HCT116 (cell line): ENCODE results near the gene C2orf81. TPM values are rescaled to one million over a fixed set of nuclear protein-coding genes. Genes with fewer than 3 reads are reported as not detected.
"Not testable (repeated sequence)": the region's sequence is repeated elsewhere in the genome, so short reads cannot be mapped to it uniquely, and the experiment has no call there.

Source experiments
- ATAC-seq: fragments of 200-7000 bp; cut with Tn5 transposase; 2 replicates; pipeline ENCODE4 v1.9.1; 2020; ENCODE audit warnings: mild to moderate bottlenecking, moderate library complexity
- BruUV-seq: library from RNA; stranded (reverse); fragments of 400-500 nt; replicated peaks from 2 replicates; lab custom pipeline; 2021; lab: Mats Ljungman, UMichigan
- CTCF ChIA-PET: fragments of 300-600 bp; sonication (Branson Sonifier 250); formaldehyde crosslinking; loops from one replicate; lab custom pipeline; 2021; ENCODE audit warnings: antibody characterized with exemption; lab: Charles Lee
- POLR2A ChIA-PET: fragments of 300-600, 350-600 bp; sonication (Branson Sonifier 250); formaldehyde crosslinking; loops from one replicate; lab custom pipeline; 2021; ENCODE audit warnings: antibody characterized with exemption; lab: Charles Lee
- RAD21 ChIA-PET, 2 experiments: fragments of 300-600 bp; sonication (Branson Sonifier 250); formaldehyde crosslinking; loops; one replicate each; lab custom pipeline; 2023; ENCODE audit warnings: low total read pairs in 2 of 2; ENCODE audit not compliant: uncharacterized antibody in 2 of 2, unreplicated experiment in 2 of 2, low non-redundant PET in 1 of 2; lab: Charles Lee
- DNase-seq: peaks from one replicate; pipeline ENCODE4 v3.0.0-alpha.2; 2010; ENCODE audit warnings: low read depth, low spot score
- H2AFZ ChIP-seq: fragments of 200-600 bp; shearing (Covaris generic), sonication (generic); 2 replicates; pipeline ENCODE4 v1.6.1; 2017; ENCODE audit warnings: low read depth, mixed run types, mixed read lengths, antibody characterized with exemption, low read length; ENCODE audit not compliant: poor library complexity, severe bottlenecking
- H3K27ac ChIP-seq: 2 replicates; pipeline ENCODE4 v1.5.1; 2012; ENCODE audit warnings: low read depth, low read length
- H3K27me3 ChIP-seq: fragments of 200-600 bp; sonication (generic); 2 replicates; pipeline ENCODE4 v1.6.1; 2016; ENCODE audit warnings: mixed run types, low read length, mixed read lengths; ENCODE audit not compliant: insufficient read depth
- H3K36me3 ChIP-seq, 2 experiments: fragments of 200-500 bp in 1 of 2; fragments of 200-600 bp in 1 of 2; sonication (Bioruptor generic) in 1 of 2; sonication (generic) in 1 of 2; 2 replicates each; pipeline versions ENCODE4 v1.5.1 to v1.6.1; 2014 to 2016; ENCODE audit warnings: low read length in 2 of 2, inconsistent platforms in 1 of 2, mixed read lengths in 1 of 2, mixed run types in 1 of 2; ENCODE audit not compliant: insufficient read depth in 2 of 2, control insufficient read depth in 1 of 2
- H3K4me1 ChIP-seq, 2 experiments: fragments of 200-600 bp in 1 of 2; sonication (generic) in 1 of 2; 2 replicates each; pipeline versions ENCODE4 v1.5.1 to v1.6.1; 2012 to 2017; ENCODE audit warnings: low read length in 2 of 2, inconsistent platforms in 1 of 2, mild to moderate bottlenecking in 1 of 2, mixed read lengths in 1 of 2, mixed run types in 1 of 2, moderate library complexity in 1 of 2; ENCODE audit not compliant: insufficient read depth in 2 of 2, control insufficient read depth in 1 of 2
- H3K4me2 ChIP-seq: fragments of 200-600 bp; sonication (generic); 2 replicates; pipeline ENCODE4 v1.6.1; 2017; ENCODE audit warnings: mixed run types, low read length, mixed read lengths
- H3K4me3 ChIP-seq, 2 experiments: fragments of 200-600 bp in 1 of 2; sonication (generic) in 1 of 2; replicated peaks in 1 of 2; 2 replicates each; pipeline ENCODE4 v1.5.1; 2011 to 2016; ENCODE audit warnings: low read length in 2 of 2, control low read depth in 1 of 2, low read depth in 1 of 2, mild to moderate bottlenecking in 1 of 2, mixed read lengths in 1 of 2, mixed run types in 1 of 2
- H3K79me2 ChIP-seq: fragments of 200-600 bp; sonication (generic); 2 replicates; pipeline ENCODE4 v1.6.1; 2017; ENCODE audit warnings: mild to moderate bottlenecking, mixed run types, low read length, moderate library complexity, mixed read lengths; ENCODE audit not compliant: insufficient read depth
- H3K9ac ChIP-seq: fragments of 200-600 bp; sonication (generic); 2 replicates; pipeline ENCODE4 v1.6.1; 2016; ENCODE audit warnings: low read length, mixed read lengths
- H3K9me2 ChIP-seq: fragments of 200-600 bp; sonication (generic), shearing (Covaris generic); 2 replicates; pipeline ENCODE4 v1.6.1; 2017; ENCODE audit warnings: mixed run types, mild to moderate bottlenecking, moderate library complexity; ENCODE audit not compliant: insufficient read depth
- H3K9me3 ChIP-seq, 2 experiments: fragments of 200-500 bp in 1 of 2; fragments of 200-600 bp in 1 of 2; sonication (Bioruptor generic) in 1 of 2; sonication (generic) in 1 of 2; 2 replicates each; pipeline ENCODE4 v1.6.1; 2014 to 2017; ENCODE audit warnings: low read length in 2 of 2, mixed read lengths in 2 of 2, inconsistent platforms in 1 of 2, low read depth in 1 of 2, mild to moderate bottlenecking in 1 of 2, mixed run types in 1 of 2, moderate library complexity in 1 of 2; ENCODE audit not compliant: control insufficient read depth in 1 of 2, insufficient read depth in 1 of 2
- H4K20me1 ChIP-seq: fragments of 200-600 bp; sonication (generic), shearing (Covaris generic); 2 replicates; pipeline ENCODE4 v1.6.1; 2017; ENCODE audit warnings: mixed run types, mild to moderate bottlenecking, moderate library complexity; ENCODE audit not compliant: insufficient read depth
- POLR2A ChIP-seq: IDR thresholded peaks from 2 replicates; pipeline ENCODE4 v1.7.0; 2011; ENCODE audit warnings: borderline replicate concordance; ENCODE audit not compliant: insufficient read depth, insufficient read length; ENCODE audit errors: extremely low read depth
- RAD21 ChIP-seq: IDR thresholded peaks from 2 replicates; pipeline ENCODE4 v1.6.1; 2012; ENCODE audit warnings: low read depth, mild to moderate bottlenecking
- TCF7L2 ChIP-seq: IDR thresholded peaks from 2 replicates; pipeline ENCODE4 v1.7.0; 2011; ENCODE audit warnings: borderline replicate concordance, inconsistent platforms; ENCODE audit not compliant: insufficient read depth, insufficient read length; ENCODE audit errors: extremely low read depth
- intact Hi-C: fragments of 100-400 bp; cut with micrococcal nuclease; formaldehyde crosslinking; loops from 2 replicates; pipeline ENCODE4 v1.10.0; 2022
- total RNA-seq: library from RNA; stranded (reverse); gene quantifications from one replicate; pipeline ENCODE4 v1.2.1, GENCODE V29; 2021; ENCODE audit not compliant: unreplicated experiment

Gene C2orf81
- total RNA-seq, 1 experiment from 2014 or later: 6.5 TPM

- H3K9ac ChIP-seq: 0 out of 2 replicates have a peak overlapping the region, but pooled peaks have one; percentile 82
- H3K27ac ChIP-seq, H3K9me3 ChIP-seq, H3K27me3 ChIP-seq, ATAC-seq, DNase-seq, H4K20me1 ChIP-seq, RAD21 ChIA-PET, BruUV-seq, H3K9me2 ChIP-seq, CTCF ChIA-PET: not testable (repeated sequence)
- H3K79me2 ChIP-seq: peaks cover 24% of the 10 kb centered on the region
- H3K4me2 ChIP-seq: peak overlapping the region; percentile 98
- H3K4me1 ChIP-seq: peaks cover 12 to 42% of the 10 kb centered on the region in 2 experiments
- H3K4me3 ChIP-seq: peak overlapping the region; percentile 70 to 98
- intact Hi-C loops: loop anchor here (10.0 kb wide), 1 partner anchor 1225 kb away; the partner anchor contains the start of genes CCT7 and PRADC1
- POLR2A ChIA-PET: interaction anchor here (1.6 to 2.0 kb wide), 3 partner anchors 9 to 19 kb away, joined by 4 to 21 read pairs (median 8); partner anchors contain the start of gene MRPL53
- peaks cover 6 to 19% of the 10 kb centered on the region in 2 experiments; a peak in 2 of 4 replicates for H3K36me3 ChIP-seq
- TF ChIP-seq POLR2A: peak; percentile 9
- TF ChIP-seq, all 23 proteins: peak for 1; not testable (repeated sequence) for 22
- not testable (repeated sequence) for H2AFZ ChIP-seq
These were observed 38.2 kb upstream of the C2orf81 start for GRCh38 chr2:74459503-74460118.

DNA sequence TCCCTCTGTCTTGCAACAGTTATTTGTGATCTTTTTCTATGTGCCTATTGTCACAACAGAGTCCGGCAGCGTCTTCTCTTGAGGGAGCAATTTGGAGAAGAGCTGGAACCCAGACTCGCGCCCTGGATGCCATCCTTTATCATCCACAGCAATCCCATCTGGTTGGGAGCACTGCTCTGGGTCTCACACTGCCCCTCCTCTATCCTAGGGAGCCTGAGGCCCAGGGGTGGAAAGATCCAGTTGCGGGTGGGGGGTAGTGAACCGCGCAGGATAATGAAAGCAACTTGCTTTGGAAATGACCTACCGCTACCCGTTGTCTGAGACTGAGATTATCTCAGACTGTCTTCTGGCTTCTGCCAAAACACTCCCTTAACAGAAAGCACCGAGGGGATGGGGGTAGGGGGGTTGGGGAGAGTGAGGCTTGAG lies 37.5 kb upstream of the C2orf81 start:
- H2AFZ ChIP-seq: no peak overlapping the region
- peak overlapping the region; percentile 98 for H3K4me2 ChIP-seq
- BruUV-seq: no TSS peak
- H3K9me2 ChIP-seq: no peaks in the 10 kb centered on the region
- peaks cover 12 to 42% of the 10 kb centered on the region in 2 experiments for H3K4me1 ChIP-seq
- ChIA-PET CTCF (interaction anchor here (1.2 kb wide), 2 partner anchors 15 to 632 kb away, joined by 3 to 6 read pairs; no protein-coding TSS in a partner anchor), POLR2A (interaction anchor here (1.2 to 2.0 kb wide), 6 partner anchors 9 to 49 kb away, joined by 3 to 21 read pairs (median 8); partner anchors contain the start of genes MRPL53 and PCGF1), RAD21 (interaction anchor here in 1 of 2 experiments (0.7 kb wide), 1 partner anchor 16 kb away, joined by 3 read pairs; no protein-coding TSS in a partner anchor)
- peak overlapping the region; percentile 70 to 98 for H3K4me3 ChIP-seq
- peaks cover 17% of the 10 kb centered on the region; the same call in 1 of the 2 replicates for H3K79me2 ChIP-seq
- no peak for DNase-seq
- no peak for TF ChIP-seq RAD21
- TF ChIP-seq TCF7L2: no peak
- peaks cover 6 to 19% of the 10 kb centered on the region in 2 experiments; a peak in 2 of 4 replicates for H3K36me3 ChIP-seq
- peak overlapping the region; percentile 82 for H3K9ac ChIP-seq
- intact Hi-C loops: loop anchor here (1.0 to 10.0 kb wide), 2 partner anchors 24 to 1224 kb away; partner anchors contain the start of genes CCT7, PRADC1 and TTC31
- no peaks in the 10 kb centered on the region for H3K27me3 ChIP-seq
- H3K9me3 ChIP-seq: no peaks in the 10 kb centered on the region
- peak overlapping the region; percentile 55 for H3K27ac ChIP-seq
- H4K20me1 ChIP-seq: no peaks in the 10 kb centered on the region
- no peak for ATAC-seq
